GM12872 (cell line): ENCODE data around the gene BANP.

Source experiments
- TF ChIP-seq, protein P1 (sequence below): IDR thresholded peaks from 3 replicates; pipeline ENCODE4 v1.5.1; 2011; ENCODE audit warnings: low read depth, mild to moderate bottlenecking, low read length, moderate library complexity; ENCODE audit not compliant: insufficient read depth

BANP gene

GRCh38 chr16:88118376-88118775 is 167.1 kb downstream of the BANP start:
- TF ChIP-seq, protein P1, sequence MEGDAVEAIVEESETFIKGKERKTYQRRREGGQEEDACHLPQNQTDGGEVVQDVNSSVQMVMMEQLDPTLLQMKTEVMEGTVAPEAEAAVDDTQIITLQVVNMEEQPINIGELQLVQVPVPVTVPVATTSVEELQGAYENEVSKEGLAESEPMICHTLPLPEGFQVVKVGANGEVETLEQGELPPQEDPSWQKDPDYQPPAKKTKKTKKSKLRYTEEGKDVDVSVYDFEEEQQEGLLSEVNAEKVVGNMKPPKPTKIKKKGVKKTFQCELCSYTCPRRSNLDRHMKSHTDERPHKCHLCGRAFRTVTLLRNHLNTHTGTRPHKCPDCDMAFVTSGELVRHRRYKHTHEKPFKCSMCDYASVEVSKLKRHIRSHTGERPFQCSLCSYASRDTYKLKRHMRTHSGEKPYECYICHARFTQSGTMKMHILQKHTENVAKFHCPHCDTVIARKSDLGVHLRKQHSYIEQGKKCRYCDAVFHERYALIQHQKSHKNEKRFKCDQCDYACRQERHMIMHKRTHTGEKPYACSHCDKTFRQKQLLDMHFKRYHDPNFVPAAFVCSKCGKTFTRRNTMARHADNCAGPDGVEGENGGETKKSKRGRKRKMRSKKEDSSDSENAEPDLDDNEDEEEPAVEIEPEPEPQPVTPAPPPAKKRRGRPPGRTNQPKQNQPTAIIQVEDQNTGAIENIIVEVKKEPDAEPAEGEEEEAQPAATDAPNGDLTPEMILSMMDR, result no peak

DNA sequence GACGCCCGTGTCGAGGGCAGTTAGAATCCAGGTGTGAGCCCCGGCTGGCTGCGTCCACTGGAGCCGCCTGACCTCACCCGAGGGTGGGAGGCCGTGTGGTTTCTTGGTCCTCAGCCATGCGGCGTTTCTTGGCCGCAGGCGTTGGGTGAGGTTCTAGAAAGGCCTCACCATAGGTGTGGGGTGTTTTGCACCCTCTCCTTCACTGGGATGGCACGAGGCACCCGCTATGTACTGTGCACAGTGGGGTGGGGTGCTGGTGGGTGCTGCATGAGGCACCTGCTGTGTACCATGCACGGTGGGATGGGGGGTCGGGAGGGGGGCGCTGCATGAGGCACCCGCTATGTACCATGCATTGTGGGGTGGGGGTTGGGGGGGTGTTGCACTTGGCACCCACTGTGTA is 169.6 kb downstream of the BANP start:
- TF ChIP-seq, protein P1, result no peak

DNA sequence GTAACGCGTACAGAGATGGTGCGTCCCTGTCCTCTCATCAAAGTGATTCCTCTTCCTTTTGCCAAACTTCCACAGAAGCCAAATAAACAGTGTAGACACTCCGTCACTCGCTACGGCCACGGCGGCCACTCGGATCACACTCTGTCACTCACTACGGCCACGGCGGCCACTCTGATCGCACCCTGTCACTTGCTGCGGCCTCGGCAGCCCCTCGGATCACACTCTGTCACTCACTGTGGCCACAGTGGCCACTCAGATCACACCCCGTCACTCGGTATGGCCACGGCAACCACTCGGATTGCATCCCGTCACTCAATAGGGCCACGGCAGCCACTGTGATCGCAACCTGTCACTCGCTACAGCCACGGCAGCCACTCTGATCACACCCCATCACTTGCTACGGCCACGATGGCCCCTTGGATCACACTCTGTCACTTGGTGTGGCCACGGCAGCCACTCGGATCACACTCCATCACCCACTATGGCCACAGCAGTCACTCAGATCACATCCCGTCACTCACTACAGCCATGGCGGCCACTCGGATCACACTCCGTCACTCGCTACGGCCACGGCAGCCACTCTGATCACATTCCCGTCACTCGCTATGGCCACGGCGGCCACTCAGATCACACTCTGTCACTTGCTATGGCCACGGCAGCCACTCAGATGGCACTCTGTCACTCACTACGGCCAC is 170.8 kb downstream of the BANP start:
- TF ChIP-seq, protein P1, result no peak
